CD14-positive monocyte (primary cell): ENCODE results near the gene C1QC. TPM values are rescaled to one million over a fixed set of nuclear protein-coding genes. Genes with fewer than 3 reads are reported as not detected.
"Not testable (repeated sequence)": the region's sequence is repeated elsewhere in the genome, so short reads cannot be mapped to it uniquely, and the experiment has no call there.

Experiments used
- DNase-seq, 3 donors: peaks; one replicate each; pipeline ENCODE4 v3.0.0-alpha.2; 2011 to 2022
- H2AFZ ChIP-seq: 2 replicates; pipeline ENCODE4 v1.6.0; 2012; ENCODE audit warnings: mild to moderate bottlenecking, low read depth, low read length, inconsistent platforms; ENCODE audit not compliant: insufficient read depth, poor library complexity, severe bottlenecking
- H3K27ac ChIP-seq, 2 donors: 1 replicate in 1 of 2; 2 replicates in 1 of 2; pipeline ENCODE4 v1.5.1; 2012 to 2013; ENCODE audit warnings: low read length in 2 of 2, control low read depth in 1 of 2, inconsistent platforms in 1 of 2, low read depth in 1 of 2, mild to moderate bottlenecking in 1 of 2
- H3K27me3 ChIP-seq, 2 donors: one replicate each; pipeline versions ENCODE4 v1.6.0 to v1.6.1; 2011 to 2013; ENCODE audit warnings: low read length in 2 of 2; ENCODE audit not compliant: control insufficient read depth in 2 of 2, insufficient read depth in 2 of 2
- H3K36me3 ChIP-seq, 2 donors: replicated peaks in 1 of 2; 1 replicate in 1 of 2; 2 replicates in 1 of 2; pipeline versions ENCODE4 v1.5.1 to v1.6.1; 2012 to 2013; ENCODE audit warnings: low read length in 2 of 2, control low read depth in 1 of 2, inconsistent platforms in 1 of 2, mild to moderate bottlenecking in 1 of 2; ENCODE audit not compliant: insufficient read depth in 2 of 2, control insufficient read depth in 1 of 2
- H3K4me1 ChIP-seq, 2 donors: 1 replicate in 1 of 2; 2 replicates in 1 of 2; pipeline versions ENCODE4 v1.5.1 to v1.6.1; 2012 to 2013; ENCODE audit warnings: low read length in 2 of 2, control low read depth in 1 of 2, inconsistent platforms in 1 of 2, mild to moderate bottlenecking in 1 of 2, moderate library complexity in 1 of 2; ENCODE audit not compliant: insufficient read depth in 2 of 2, control insufficient read depth in 1 of 2
- H3K4me2 ChIP-seq: replicated peaks from 2 replicates; pipeline ENCODE3; 2012; ENCODE audit warnings: low read length, moderate library complexity, mild to moderate bottlenecking; ENCODE audit not compliant: poor library complexity, severe bottlenecking; ENCODE audit errors: extremely low read depth
- H3K4me3 ChIP-seq, 3 experiments: fragments of 200-600 bp in 1 of 3; sonication (generic) in 1 of 3; replicated peaks in 1 of 3; 1 replicate in 2 of 3; 2 replicates in 1 of 3; pipeline ENCODE4 v1.5.1; 2011 to 2013; ENCODE audit warnings: low read length in 3 of 3, mild to moderate bottlenecking in 3 of 3, control low read depth in 2 of 3, low read depth in 2 of 3, inconsistent platforms in 1 of 3, moderate library complexity in 1 of 3
- H3K79me2 ChIP-seq: 2 replicates; pipeline ENCODE4 v1.6.0; 2012; ENCODE audit warnings: mild to moderate bottlenecking, control low read depth, inconsistent platforms, low read length, moderate library complexity; ENCODE audit not compliant: insufficient read depth
- H3K9ac ChIP-seq: 2 replicates; pipeline ENCODE4 v1.6.0; 2017; ENCODE audit warnings: low read length, mild to moderate bottlenecking; ENCODE audit not compliant: insufficient read depth, poor library complexity, severe bottlenecking
- H3K9me3 ChIP-seq, 2 donors: replicated peaks in 1 of 2; 1 replicate in 1 of 2; 2 replicates in 1 of 2; pipeline versions ENCODE4 v1.5.1 to v1.6.1; 2012 to 2013; ENCODE audit warnings: low read length in 2 of 2, control low read depth in 1 of 2; ENCODE audit not compliant: control insufficient read depth in 1 of 2, insufficient read depth in 1 of 2
- H4K20me1 ChIP-seq: 2 replicates; pipeline ENCODE4 v1.6.0; 2012; ENCODE audit warnings: mild to moderate bottlenecking, low read length, control low read depth, moderate library complexity; ENCODE audit not compliant: insufficient read depth
- H3K27ac Mint-ChIP-seq, 7 donors: one replicate each; pipeline ENCODE4 v1.8.0; 2020; ENCODE audit warnings: mild to moderate bottlenecking in 7 of 7, mixed read lengths in 7 of 7, moderate library complexity in 6 of 7, inconsistent platforms in 2 of 7
- H3K27me3 Mint-ChIP-seq, 3 donors: one replicate each; pipeline ENCODE4 v1.8.0; 2021 to 2022; ENCODE audit warnings: low read depth in 3 of 3, mild to moderate bottlenecking in 3 of 3, mixed read lengths in 3 of 3, moderate library complexity in 3 of 3, inconsistent platforms in 1 of 3
- H3K36me3 Mint-ChIP-seq, 2 donors: one replicate each; pipeline ENCODE4 v1.8.0; 2020; ENCODE audit warnings: mixed read lengths in 2 of 2, inconsistent platforms in 1 of 2, mild to moderate bottlenecking in 1 of 2
- H3K4me1 Mint-ChIP-seq: one replicate; pipeline ENCODE4 v1.8.0; 2020; ENCODE audit warnings: mild to moderate bottlenecking, mixed read lengths
- H3K4me3 Mint-ChIP-seq, 2 donors: one replicate each; pipeline ENCODE4 v1.8.0; 2020; ENCODE audit warnings: mild to moderate bottlenecking in 2 of 2, mixed read lengths in 2 of 2, moderate library complexity in 1 of 2
- H3K9me3 Mint-ChIP-seq, 7 donors: one replicate each; pipeline ENCODE4 v1.8.0; 2020 to 2022; ENCODE audit warnings: mixed read lengths in 7 of 7, mild to moderate bottlenecking in 6 of 7, moderate library complexity in 6 of 7, inconsistent platforms in 2 of 7
- WGBS: methylation state at CpG from one replicate; pipeline ENCODE4 v1.1.5; 2013; ENCODE audit warnings: missing lambda C conversion rate; ENCODE audit not compliant: insufficient coverage; 5-methylcytosine and 5-hydroxymethylcytosine counted together
- intact Hi-C, 2 donors: fragments of 100-400 bp; cut with micrococcal nuclease; formaldehyde crosslinking; loops; one replicate each; pipeline versions ENCODE4 v1.15.0 to v1.15.1; 2023
- polyA plus RNA-seq, 3 donors: library from polyadenylated mRNA; depleted of rRNA in 1 of 3; unstranded in 2 of 3; stranded (reverse) in 1 of 3; fragments of 300-500 nt in 2 of 3; fragments of >200 nt in 1 of 3; fragmentation: Illumina TruSeq in 2 of 3; gene quantifications; 1 replicate in 2 of 3; 2 replicates in 1 of 3; pipeline ENCODE4 v1.2.3, GENCODE V29; 2012 to 2021
- TF ChIP-seq, protein P1 (sequence below): fragments of 200-600 bp; IDR thresholded peaks from one replicate; pipeline ENCODE4 v1.8.0; 2022; ENCODE audit warnings: antibody characterized with exemption, mild to moderate bottlenecking

Gene C1QC
- polyA plus RNA-seq, 3 donors, result 0.74 to 3.6 (median 0.85) TPM

DNA sequence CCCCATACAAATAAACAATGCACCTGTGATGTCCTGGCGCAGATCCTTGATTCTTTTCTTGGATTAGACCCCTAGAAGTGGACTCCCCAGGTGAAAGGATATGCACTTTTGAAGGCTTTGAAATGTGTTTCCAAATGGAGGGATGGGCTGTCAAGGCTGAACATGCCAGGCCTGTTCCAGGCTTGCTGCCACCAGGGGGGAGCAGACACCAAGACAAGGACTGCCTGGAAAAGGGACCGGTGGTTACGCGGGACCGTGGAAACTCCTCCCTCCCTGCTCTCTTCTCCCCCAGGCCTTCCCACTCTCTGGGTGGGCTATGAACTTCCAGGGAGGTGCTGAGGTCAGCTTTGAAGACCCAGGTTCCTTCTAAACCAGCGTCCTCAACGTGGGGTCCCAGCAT, 22.3 kb downstream of the C1QC start:
- no peak overlapping the region for H3K4me3 ChIP-seq
- no peak overlapping the region for H3K4me2 ChIP-seq
- H3K4me1 ChIP-seq, result no peaks in the 10 kb centered on the region
- WGBS, result 70% methylated on average over 3 of the region's 7 CpGs
- no peaks in the 10 kb centered on the region for H3K4me1 Mint-ChIP-seq
- H3K79me2 ChIP-seq, result no peaks in the 10 kb centered on the region
- intact Hi-C loops, result no loop called here
- DNase-seq, result no peak
- H3K9ac ChIP-seq, result no peak overlapping the region
- H2AFZ ChIP-seq, result no peak overlapping the region
- H3K9me3 ChIP-seq, result no peaks in the 10 kb centered on the region
- H3K36me3 ChIP-seq, result no peaks in the 10 kb centered on the region
- H3K9me3 Mint-ChIP-seq, result no peaks in the 10 kb centered on the region
- no peak overlapping the region for H3K27ac Mint-ChIP-seq
- TF ChIP-seq, protein P1, sequence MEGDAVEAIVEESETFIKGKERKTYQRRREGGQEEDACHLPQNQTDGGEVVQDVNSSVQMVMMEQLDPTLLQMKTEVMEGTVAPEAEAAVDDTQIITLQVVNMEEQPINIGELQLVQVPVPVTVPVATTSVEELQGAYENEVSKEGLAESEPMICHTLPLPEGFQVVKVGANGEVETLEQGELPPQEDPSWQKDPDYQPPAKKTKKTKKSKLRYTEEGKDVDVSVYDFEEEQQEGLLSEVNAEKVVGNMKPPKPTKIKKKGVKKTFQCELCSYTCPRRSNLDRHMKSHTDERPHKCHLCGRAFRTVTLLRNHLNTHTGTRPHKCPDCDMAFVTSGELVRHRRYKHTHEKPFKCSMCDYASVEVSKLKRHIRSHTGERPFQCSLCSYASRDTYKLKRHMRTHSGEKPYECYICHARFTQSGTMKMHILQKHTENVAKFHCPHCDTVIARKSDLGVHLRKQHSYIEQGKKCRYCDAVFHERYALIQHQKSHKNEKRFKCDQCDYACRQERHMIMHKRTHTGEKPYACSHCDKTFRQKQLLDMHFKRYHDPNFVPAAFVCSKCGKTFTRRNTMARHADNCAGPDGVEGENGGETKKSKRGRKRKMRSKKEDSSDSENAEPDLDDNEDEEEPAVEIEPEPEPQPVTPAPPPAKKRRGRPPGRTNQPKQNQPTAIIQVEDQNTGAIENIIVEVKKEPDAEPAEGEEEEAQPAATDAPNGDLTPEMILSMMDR, result no peak
- peaks cover 5 to 12% (median 7%) of the 10 kb centered on the region in 3 donors for H3K27me3 Mint-ChIP-seq
- H3K27me3 ChIP-seq, result no peaks in the 10 kb centered on the region
- H3K4me3 Mint-ChIP-seq, result no peak overlapping the region
- H3K27ac ChIP-seq, result no peak overlapping the region
- no peaks in the 10 kb centered on the region for H4K20me1 ChIP-seq
- no peaks in the 10 kb centered on the region for H3K36me3 Mint-ChIP-seq

- no peaks in the 10 kb centered on the region for H3K4me1 Mint-ChIP-seq
- H4K20me1 ChIP-seq, result no peaks in the 10 kb centered on the region
- H3K4me3 ChIP-seq, result no peak overlapping the region
- H3K36me3 ChIP-seq, result no peaks in the 10 kb centered on the region
- no peak overlapping the region for H2AFZ ChIP-seq
- no peaks in the 10 kb centered on the region for H3K9me3 ChIP-seq
- 50% methylated on average over 1 of the region's 2 CpGs for WGBS
- no peaks in the 10 kb centered on the region for H3K27me3 ChIP-seq
- H3K27ac ChIP-seq, result no peak overlapping the region
- H3K9ac ChIP-seq, result no peak overlapping the region
- H3K27me3 Mint-ChIP-seq, result peaks cover 4 to 14% (median 7%) of the 10 kb centered on the region in 3 donors
- TF ChIP-seq, protein P1, result no peak
- DNase-seq, result no peak
- H3K79me2 ChIP-seq, result no peaks in the 10 kb centered on the region
- no peak overlapping the region for H3K4me3 Mint-ChIP-seq
- H3K9me3 Mint-ChIP-seq, result no peaks in the 10 kb centered on the region
- H3K27ac Mint-ChIP-seq, result no peak overlapping the region
- no peak overlapping the region for H3K4me2 ChIP-seq
- intact Hi-C loops, result no loop called here
- H3K36me3 Mint-ChIP-seq, result no peaks in the 10 kb centered on the region
- H3K4me1 ChIP-seq, result no peaks in the 10 kb centered on the region
Observed at GRCh38 chr1:22666412-22666811, 23.0 kb downstream of the C1QC start.

GRCh38 chr1:22668840-22669239, 25.4 kb downstream of the C1QC start:
- H3K27ac ChIP-seq, H3K9me3 Mint-ChIP-seq, H2AFZ ChIP-seq, H3K27me3 ChIP-seq, H3K79me2 ChIP-seq, H3K36me3 ChIP-seq, H3K4me2 ChIP-seq, H3K4me3 ChIP-seq, H3K9me3 ChIP-seq, DNase-seq, intact Hi-C loops, H3K9ac ChIP-seq, H3K36me3 Mint-ChIP-seq, H4K20me1 ChIP-seq, H3K4me1 ChIP-seq, H3K4me1 Mint-ChIP-seq: not testable (repeated sequence)
- Mint-ChIP-seq H3K4me3 (peak overlapping the region in 1 of 2 donors; percentile 49), H3K27me3 (peaks cover 9 to 14% (median 13%) of the 10 kb centered on the region in 3 donors), H3K27ac (peak overlapping the region in 1 of 7 donors; percentile 72)
- WGBS, result 92% methylated on average over 1 of the region's 2 CpGs
